ENCODE results near the gene KIAA0753. TPM values are rescaled to one million over a fixed set of nuclear protein-coding genes. Genes with fewer than 3 reads are reported as not detected.

KIAA0753 gene
- total and polyA plus RNA-seq, 2 of the 8 experiments (the other 6 are each of a cell fraction or from before 2014, with no cell fraction given), result 5.0 to 27.1 TPM

GRCh38 chr17:6610011-6610410 lies 30.5 kb downstream of the KIAA0753 start:
- Histone ChIP-seq H3K4me2 (ENCODE audit: insufficient read depth in 1 of 2, low read depth in 2 of 2, low read length in 2 of 2) (no peak overlapping the region), H3K36me3 (ENCODE audit: control insufficient read depth in 2 of 4, insufficient read depth in 4 of 4, low read length in 3 of 4) (peaks cover 17 to 43% (median 39%) of the 10 kb centered on the region in 4 experiments; a peak in 7 of 8 replicates), H3K27ac (ENCODE audit: low read depth, low read length) (no peak overlapping the region), H2BK15ac (ENCODE audit: low read length) (no peak overlapping the region), H3K56ac (replicated peaks; ENCODE audit: insufficient read length, low read depth, low read length) (no peak overlapping the region), H3K79me2 (ENCODE audit: control insufficient read depth in 1 of 2, insufficient read depth in 2 of 2, low read length in 2 of 2) (no peaks in the 10 kb centered on the region), H3K4ac (replicated peaks; ENCODE audit: insufficient read length, low read depth, low read length) (no peak overlapping the region), H3K14ac (ENCODE audit: insufficient read length) (no peak overlapping the region), H4K5ac (ENCODE audit: insufficient read length, low read depth, low read length) (no peak overlapping the region), H2BK120ac (replicated peaks; ENCODE audit: low read depth, low read length) (no peak overlapping the region), H2BK5ac (ENCODE audit: low read depth, low read length) (no peak overlapping the region), H3K4me3 (ENCODE audit: extremely low read depth in 1 of 4, insufficient read depth in 2 of 4, low read depth in 3 of 4, low read length in 4 of 4) (no peak overlapping the region), H4K20me1 (replicated peaks in 1 of 2; ENCODE audit: control insufficient read depth in 1 of 2, insufficient read depth in 2 of 2, low read length in 2 of 2) (peaks cover 0 to 6% of the 10 kb centered on the region in 2 experiments), H3K27me3 (replicated peaks in 1 of 4; ENCODE audit: control insufficient read depth in 3 of 4, extremely low read depth in 1 of 4, insufficient read depth in 3 of 4, low read length in 3 of 4) (no peaks in the 10 kb centered on the region), H3K23ac (ENCODE audit: insufficient read length) (no peak overlapping the region), H4K91ac (replicated peaks; ENCODE audit: insufficient read length, low read length) (no peak overlapping the region), H2BK20ac (ENCODE audit: low read length) (no peak overlapping the region), H3K79me1 (ENCODE audit: low read depth, low read length) (no peaks in the 10 kb centered on the region), H3K18ac (ENCODE audit: extremely low read depth, low read length) (no peak overlapping the region), H2BK12ac (ENCODE audit: low read depth, low read length) (no peak overlapping the region), H3K9me3 (ENCODE audit: insufficient read depth in 2 of 2, low read depth in 1 of 2, low read length in 1 of 2) (no peaks in the 10 kb centered on the region), H3K4me1 (replicated peaks in 1 of 4; ENCODE audit: control insufficient read depth in 3 of 4, insufficient read depth in 4 of 4, low read length in 3 of 4) (no peaks in the 10 kb centered on the region), H3K9ac (replicated peaks in 1 of 4; ENCODE audit: extremely low read depth in 1 of 4, low read depth in 3 of 4, low read length in 3 of 4) (no peak overlapping the region), H2AFZ (ENCODE audit: low read length) (no peak overlapping the region), H3K23me2 (ENCODE audit: low read depth, low read length) (no peaks in the 10 kb centered on the region), H2AK5ac (ENCODE audit: low read depth, low read length) (no peak overlapping the region), H4K8ac (ENCODE audit: extremely low read depth, insufficient read depth, low read length) (no peak overlapping the region)
- FAIRE-seq (no peak), DNase-seq (ENCODE audit: low read depth in 1 of 2, low spot score in 2 of 2) (no peak)
- 88% methylated on average over 5 of the region's 5 CpGs; no CpG with 5 or more reads in 1 of the 2 experiments for WGBS, 2 experiments (ENCODE audit: extremely low coverage in 1 of 2, insufficient coverage in 1 of 2, insufficient read length in 1 of 2, insufficient replicate concordance in 2 of 2, low coverage in 1 of 2, low lambda C conversion rate in 2 of 2, missing lambda C conversion rate in 1 of 2)
- ChIA-PET POLR2A (ENCODE audit: partially characterized antibody) (interaction anchor here (0.9 kb wide), 1 partner anchor 14 kb away, joined by 3 read pairs; no protein-coding TSS in a partner anchor), CTCF (ENCODE audit: partially characterized antibody) (interaction anchor here (0.6 to 1.0 kb wide), 2 partner anchors 32 to 335 kb away, joined by 3 read pairs; no protein-coding TSS in a partner anchor)
- no peak for TF ChIP-seq EZH2 (IDR thresholded peaks at IDR 0.05; ENCODE audit: low read depth, low read length, severe bottlenecking)
- no peak for TF ChIP-seq YY1 (IDR thresholded peaks at IDR 0.05; ENCODE audit: low read depth, low read length)
- TF ChIP-seq BACH1 (IDR thresholded peaks at IDR 0.05; ENCODE audit: low read length), result no peak
- TF ChIP-seq CBX8 (IDR thresholded peaks at IDR 0.05; ENCODE audit: borderline replicate concordance, low read depth, low read length), result no peak
- no peak for TF ChIP-seq ATF3 (IDR thresholded peaks at IDR 0.05; ENCODE audit: insufficient read depth, low read depth, low read length)
- TF ChIP-seq CHD1 (IDR thresholded peaks at IDR 0.05; ENCODE audit: low read depth, low read length), result no peak
- no peak for TF ChIP-seq E2F6 (IDR thresholded peaks at IDR 0.05)
- no peak for TF ChIP-seq HDAC2 (IDR thresholded peaks at IDR 0.05; ENCODE audit: borderline replicate concordance in 1 of 2, low read depth in 2 of 2, low read length in 2 of 2)
- no peak for TF ChIP-seq ZNF274 (IDR thresholded peaks at IDR 0.05; ENCODE audit: borderline replicate concordance, extremely low read depth, low read length)
- TF ChIP-seq SIX5 (IDR thresholded peaks at IDR 0.05; ENCODE audit: low read depth, low read length), result no peak
- TF ChIP-seq CHD2 (IDR thresholded peaks at IDR 0.05; ENCODE audit: low read length), result no peak
- no peak for TF ChIP-seq CREB1 (IDR thresholded peaks at IDR 0.05)
- TF ChIP-seq HDAC6 (IDR thresholded peaks at IDR 0.05; ENCODE audit: low read depth, low read length), result no peak
- no peak for TF ChIP-seq POLR2AphosphoS5 (IDR thresholded peaks at IDR 0.05; ENCODE audit: low read depth, low read length)
